ENCODE data around the gene UVSSA. TPM values are rescaled to one million over a fixed set of nuclear protein-coding genes. Genes with fewer than 3 reads are reported as not detected.

The UVSSA gene
- total RNA-seq, 1 experiment from 2014 or later, result 26.3 TPM

GRCh38 chr4:1377606-1378261, 30.7 kb downstream of the UVSSA start:
- H3K4me1 Mint-ChIP-seq (ENCODE audit: low read depth, unreplicated experiment), result no peaks in the 10 kb centered on the region
- no peaks in the 10 kb centered on the region for H3K36me3 Mint-ChIP-seq (ENCODE audit: insufficient read depth, unreplicated experiment)
- ChIA-PET CTCF (no interaction called here), POLR2A (no interaction called here)
- no peak for TF ChIP-seq CTCF (IDR thresholded peaks at IDR 0.05; ENCODE audit: insufficient read depth in 1 of 2, low read depth in 1 of 2, low read length in 1 of 2, severe bottlenecking in 1 of 2, unreplicated experiment in 1 of 2)
- no peaks in the 10 kb centered on the region for H3K27me3 Mint-ChIP-seq (ENCODE audit: insufficient read depth, unreplicated experiment)
- H3K36me3 ChIP-seq (ENCODE audit: control insufficient read depth, insufficient read depth, low read length), result no peaks in the 10 kb centered on the region
- H3K4me3 Mint-ChIP-seq (ENCODE audit: unreplicated experiment), result no peak overlapping the region
- H3K27me3 ChIP-seq (replicated peaks; ENCODE audit: control insufficient read depth, insufficient read depth, low read length), result no peaks in the 10 kb centered on the region
- peak in 1 of 2 experiments; percentile 18 for DNase-seq
- H3K4me3 ChIP-seq (ENCODE audit: low read depth, low read length), result no peak overlapping the region
- no peaks in the 10 kb centered on the region for H3K4me1 ChIP-seq
- no TSS peak for BruUV-seq (replicated peaks)
- H3K9me3 Mint-ChIP-seq (ENCODE audit: unreplicated experiment), result no peaks in the 10 kb centered on the region
- H3K27ac Mint-ChIP-seq (ENCODE audit: unreplicated experiment), result no peak overlapping the region
- no peaks in the 10 kb centered on the region for H3K9me3 ChIP-seq
- intact Hi-C loops (cut with micrococcal nuclease; ENCODE audit: unreplicated experiment), result no loop called here

- CTCF ChIA-PET, result no interaction called here
- no TSS peak for BruUV-seq (replicated peaks)
Observed at GRCh38 chr4:1378559-1379231, 31.7 kb downstream of the UVSSA start.

GRCh38 chr4:1379351-1379781, 32.4 kb downstream of the UVSSA start:
- Mint-ChIP-seq H3K9me3 (ENCODE audit: unreplicated experiment) (no peaks in the 10 kb centered on the region), H3K27me3 (ENCODE audit: insufficient read depth, unreplicated experiment) (no peaks in the 10 kb centered on the region)
- TF ChIP-seq CTCF (IDR thresholded peaks at IDR 0.05; ENCODE audit: insufficient read depth in 1 of 2, low read depth in 1 of 2, low read length in 1 of 2, severe bottlenecking in 1 of 2, unreplicated experiment in 1 of 2), result no peak

More at GRCh38 chr4:1378559-1379231, 31.7 kb downstream of the UVSSA start:
- H3K4me3 Mint-ChIP-seq (ENCODE audit: unreplicated experiment), result no peak overlapping the region
- no peak overlapping the region for H3K27ac Mint-ChIP-seq (ENCODE audit: unreplicated experiment)
- no peaks in the 10 kb centered on the region for H3K27me3 ChIP-seq (replicated peaks; ENCODE audit: control insufficient read depth, insufficient read depth, low read length)
- H3K4me1 Mint-ChIP-seq (ENCODE audit: low read depth, unreplicated experiment), result no peaks in the 10 kb centered on the region
- H3K9me3 ChIP-seq, result no peaks in the 10 kb centered on the region
- DNase-seq, result peak in 1 of 2 experiments; percentile 26
- no peaks in the 10 kb centered on the region for H3K4me1 ChIP-seq
- H3K4me3 ChIP-seq (ENCODE audit: low read depth, low read length), result no peak overlapping the region
- no peaks in the 10 kb centered on the region for H3K27me3 Mint-ChIP-seq (ENCODE audit: insufficient read depth, unreplicated experiment)
- intact Hi-C loops (cut with micrococcal nuclease; ENCODE audit: unreplicated experiment), result no loop called here
- H3K36me3 ChIP-seq (ENCODE audit: control insufficient read depth, insufficient read depth, low read length), result no peaks in the 10 kb centered on the region
- POLR2A ChIA-PET, result no interaction called here
- H3K9me3 Mint-ChIP-seq (ENCODE audit: unreplicated experiment), result no peaks in the 10 kb centered on the region
- no peak for TF ChIP-seq CTCF (IDR thresholded peaks at IDR 0.05; ENCODE audit: insufficient read depth in 1 of 2, low read depth in 1 of 2, low read length in 1 of 2, severe bottlenecking in 1 of 2, unreplicated experiment in 1 of 2)
- no peaks in the 10 kb centered on the region for H3K36me3 Mint-ChIP-seq (ENCODE audit: insufficient read depth, unreplicated experiment)

More at GRCh38 chr4:1379351-1379781, 32.4 kb downstream of the UVSSA start:
- no peak overlapping the region for H3K4me3 ChIP-seq (ENCODE audit: low read depth, low read length)
- intact Hi-C loops (cut with micrococcal nuclease; ENCODE audit: unreplicated experiment), result no loop called here
- no peak overlapping the region for H3K4me3 Mint-ChIP-seq (ENCODE audit: unreplicated experiment)
- CTCF ChIA-PET, result no interaction called here
- H3K9me3 ChIP-seq, result no peaks in the 10 kb centered on the region
- H3K27ac Mint-ChIP-seq (ENCODE audit: unreplicated experiment), result no peak overlapping the region
- peak in 1 of 2 experiments; percentile 26 for DNase-seq
- no peaks in the 10 kb centered on the region for H3K27me3 ChIP-seq (replicated peaks; ENCODE audit: control insufficient read depth, insufficient read depth, low read length)
- H3K4me1 ChIP-seq, result no peaks in the 10 kb centered on the region
- BruUV-seq (replicated peaks), result no TSS peak
- no peaks in the 10 kb centered on the region for H3K36me3 Mint-ChIP-seq (ENCODE audit: insufficient read depth, unreplicated experiment)
- POLR2A ChIA-PET, result no interaction called here
- H3K36me3 ChIP-seq (ENCODE audit: control insufficient read depth, insufficient read depth, low read length), result no peaks in the 10 kb centered on the region
- H3K4me1 Mint-ChIP-seq (ENCODE audit: low read depth, unreplicated experiment), result no peaks in the 10 kb centered on the region
